ENCODE measurements around the gene PAX4.

Gene PAX4, protein sequence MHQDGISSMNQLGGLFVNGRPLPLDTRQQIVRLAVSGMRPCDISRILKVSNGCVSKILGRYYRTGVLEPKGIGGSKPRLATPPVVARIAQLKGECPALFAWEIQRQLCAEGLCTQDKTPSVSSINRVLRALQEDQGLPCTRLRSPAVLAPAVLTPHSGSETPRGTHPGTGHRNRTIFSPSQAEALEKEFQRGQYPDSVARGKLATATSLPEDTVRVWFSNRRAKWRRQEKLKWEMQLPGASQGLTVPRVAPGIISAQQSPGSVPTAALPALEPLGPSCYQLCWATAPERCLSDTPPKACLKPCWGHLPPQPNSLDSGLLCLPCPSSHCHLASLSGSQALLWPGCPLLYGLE

DNA sequence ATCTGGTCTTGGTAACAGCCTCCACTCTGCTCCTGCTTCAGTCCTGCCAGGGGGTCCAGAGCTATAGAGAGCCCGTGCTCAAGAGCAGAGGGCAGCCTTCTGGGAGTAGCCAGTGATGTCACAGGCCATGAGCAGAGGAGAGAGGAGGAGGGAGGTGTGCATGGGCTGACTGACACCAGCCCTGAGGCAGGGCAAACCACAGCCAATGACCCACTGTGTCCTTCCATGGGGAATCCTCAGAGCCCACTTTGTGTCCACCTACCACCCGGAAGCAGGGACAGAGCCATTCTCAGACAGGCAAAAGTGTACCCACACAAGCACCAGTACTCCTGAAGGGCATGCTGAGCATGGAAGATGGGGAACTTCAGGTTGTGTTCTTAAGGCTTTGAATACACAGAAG, at the start of gene PAX4:
Gene PAX4 (minus strand): TSS at position 101 of the 400 bp plus-strand sequence. CDS start 2,214 bp downstream, outside the sequence.
- DNase-seq: no peak

DNA sequence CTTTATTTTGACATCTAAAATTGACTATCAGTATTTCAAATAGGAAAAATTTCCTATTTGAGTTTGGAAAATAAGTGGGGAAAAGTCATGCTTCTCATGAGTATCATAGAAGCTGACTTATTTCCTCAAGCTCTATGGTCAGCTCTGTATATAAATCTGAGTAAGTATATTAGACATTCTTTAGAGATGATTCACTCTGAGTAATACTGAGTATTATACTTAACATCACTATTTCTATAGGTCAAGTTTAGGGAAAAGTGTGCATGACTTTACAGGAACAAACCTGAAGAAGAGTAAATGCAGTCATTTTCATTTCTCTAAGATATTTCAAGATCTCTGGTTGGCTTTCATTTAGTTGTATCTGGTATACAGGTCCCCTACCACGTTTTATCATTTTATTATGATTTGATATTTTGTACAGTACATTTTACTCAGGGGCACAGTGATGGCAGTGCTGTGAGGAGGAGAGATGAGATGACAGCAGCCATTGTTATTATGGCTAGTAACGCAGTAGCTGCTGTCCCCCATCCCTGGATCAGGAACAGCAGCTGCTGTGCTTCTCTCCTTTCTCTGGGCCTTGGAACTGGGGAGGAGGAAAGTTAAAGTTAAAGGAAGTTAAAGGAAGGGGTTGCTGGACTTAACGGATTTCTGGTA, 49.2 kb upstream of the PAX4 start:
- DNase-seq: no peak

DNA sequence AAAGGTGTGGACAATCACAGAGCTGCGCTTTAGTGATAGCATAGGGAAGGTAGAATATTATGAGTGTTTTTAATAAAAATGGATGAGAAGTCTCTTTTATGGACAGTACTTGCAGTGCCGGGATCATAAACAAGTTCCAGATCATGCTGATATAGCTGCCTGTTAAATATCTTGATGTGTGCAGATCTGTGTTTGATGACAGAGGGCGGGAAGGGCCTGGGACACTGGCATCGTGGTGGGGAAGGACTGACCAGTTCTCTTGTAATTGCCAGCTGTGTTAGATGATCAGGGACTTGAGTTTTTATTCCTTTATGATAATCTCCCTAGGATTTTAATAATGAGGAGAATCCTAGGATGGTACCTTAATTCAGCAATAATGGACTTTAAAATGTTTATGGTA, 48.7 kb upstream of the PAX4 start:
- no peak for DNase-seq

DNA sequence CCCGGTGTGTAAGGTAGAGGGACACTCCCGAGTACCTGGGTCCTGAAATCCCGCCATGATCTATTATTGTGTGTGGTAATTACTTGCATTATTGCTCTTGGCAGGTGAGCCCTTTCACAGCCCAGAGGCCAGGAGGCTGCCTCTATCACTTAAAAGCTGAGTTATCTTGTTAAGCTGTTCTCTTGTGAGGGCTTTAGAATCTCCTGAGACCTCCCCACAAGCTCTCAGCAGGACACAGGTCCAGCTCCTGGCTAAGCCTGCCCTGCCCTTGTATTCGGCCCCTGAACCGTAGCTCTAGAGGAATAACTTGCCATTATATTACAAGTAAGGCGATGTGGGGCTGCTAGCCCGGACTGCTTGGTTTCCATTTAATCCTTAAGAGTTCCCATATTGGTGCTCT, 48.0 kb upstream of the PAX4 start:
- no peak for DNase-seq

DNA sequence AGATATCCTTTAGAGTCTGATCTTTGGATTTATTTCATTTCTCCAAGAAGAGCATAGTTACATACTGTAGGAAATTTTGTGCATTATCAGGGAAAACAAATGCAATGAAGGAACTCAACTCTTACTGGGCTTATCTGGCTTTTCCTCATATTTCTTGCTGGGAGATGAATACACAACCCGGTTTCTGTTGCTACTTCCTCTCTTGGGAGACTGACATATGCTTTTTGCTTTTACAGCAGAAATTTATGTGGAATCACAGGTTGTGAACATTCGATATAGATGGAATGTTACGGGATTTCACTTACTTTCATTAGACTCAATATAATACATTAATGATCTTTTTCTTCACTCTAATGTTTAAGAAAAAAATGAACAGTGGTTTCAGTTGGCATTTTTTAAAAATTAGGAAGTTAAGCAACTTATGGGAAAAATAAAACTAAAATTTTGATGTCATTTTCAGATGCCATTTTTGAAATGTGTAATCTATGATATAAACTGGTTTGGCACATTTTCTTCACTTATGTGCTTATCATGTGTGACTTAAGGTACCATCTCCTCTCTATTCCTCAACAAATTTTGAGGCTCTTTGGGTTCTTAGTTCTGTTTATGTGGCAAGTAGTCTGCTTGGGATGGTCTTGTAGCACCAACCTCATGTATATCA, 41.2 kb upstream of the PAX4 start:
- no peak for DNase-seq

DNA sequence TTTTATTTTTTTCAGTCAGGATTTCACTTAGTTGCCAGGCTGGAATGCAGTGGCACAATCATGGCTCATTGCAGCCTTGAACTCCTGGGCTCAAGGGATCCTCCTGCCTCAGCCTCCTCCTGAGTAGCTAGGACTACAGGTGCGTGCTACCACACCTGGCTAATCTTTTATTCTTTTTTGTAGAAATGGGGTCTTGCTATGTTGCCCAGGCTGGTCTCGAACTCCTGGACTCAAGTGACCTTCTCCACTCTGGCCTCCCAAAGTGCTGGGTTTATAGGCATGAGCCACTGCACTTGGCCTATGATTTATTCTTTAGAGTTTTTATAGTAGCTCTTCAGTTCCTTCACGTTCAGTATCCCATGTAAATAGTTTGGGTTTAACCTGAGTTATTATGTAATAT, 39.6 kb upstream of the PAX4 start:
- DNase-seq: no peak

DNA sequence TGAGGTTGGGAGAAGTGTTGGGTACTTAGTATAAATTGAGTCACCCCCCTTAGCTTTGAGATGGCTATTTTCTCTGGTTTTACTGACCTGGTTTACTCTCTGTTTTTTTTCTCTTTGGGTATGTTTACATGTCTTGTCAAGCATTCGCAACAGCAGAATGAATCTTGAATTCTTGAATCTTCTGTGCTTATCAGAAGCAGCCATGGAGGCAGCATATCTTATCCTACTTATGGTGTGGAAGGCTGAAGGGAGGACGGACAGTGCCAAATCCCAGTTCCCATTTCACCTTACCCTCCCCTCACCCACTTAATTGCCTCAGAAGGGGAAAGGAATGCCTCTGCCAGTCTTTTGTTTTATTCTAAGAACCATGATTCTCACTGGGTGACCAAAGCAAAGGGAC, 37.8 kb upstream of the PAX4 start:
- DNase-seq: no peak

DNA sequence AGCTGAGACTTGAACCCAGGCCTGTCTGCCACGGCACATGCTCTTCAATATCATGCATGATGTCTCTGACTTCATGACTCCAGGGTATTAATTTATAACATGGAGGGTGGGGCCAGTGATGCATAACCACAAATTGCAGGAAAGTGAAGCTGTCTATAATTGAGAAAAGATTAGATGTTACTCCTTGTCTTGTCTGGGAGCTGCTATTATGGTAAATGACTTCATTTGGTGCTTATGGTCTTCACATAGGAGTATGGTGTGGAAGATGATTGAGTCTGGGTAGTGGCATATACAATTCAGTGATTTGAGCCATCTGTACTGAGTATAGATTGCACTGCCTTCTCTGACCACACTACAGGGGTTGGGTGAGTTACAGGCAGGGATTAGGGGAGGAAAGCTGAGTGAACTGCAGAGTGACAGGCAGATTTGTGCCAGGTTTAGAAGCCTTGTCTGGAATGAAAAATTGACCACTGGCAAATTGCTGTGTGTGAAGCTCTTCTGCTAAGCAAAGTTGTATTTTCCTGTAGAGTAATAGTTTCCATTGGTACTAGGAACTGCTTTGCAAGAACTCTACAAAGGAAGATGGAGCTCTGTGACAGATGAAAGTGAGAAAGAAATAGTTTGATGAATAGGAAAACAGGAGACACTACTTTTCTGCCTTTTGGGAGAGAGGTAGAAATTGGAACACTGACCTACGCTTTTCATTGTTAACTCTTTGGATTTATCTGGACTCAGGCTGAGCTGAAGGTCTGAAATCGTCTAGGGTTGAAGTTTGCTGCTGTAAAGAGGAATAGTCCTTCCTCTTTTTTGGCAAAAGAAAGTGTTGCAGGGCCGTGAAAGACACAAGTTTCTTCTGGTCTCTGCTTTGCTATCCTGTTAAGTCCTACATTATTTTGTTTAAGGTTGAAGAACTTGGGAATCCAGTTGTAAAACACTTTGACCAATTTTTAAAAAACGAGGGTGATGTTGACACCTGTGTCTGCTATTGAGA, 36.8 kb upstream of the PAX4 start:
- no peak for DNase-seq

DNA sequence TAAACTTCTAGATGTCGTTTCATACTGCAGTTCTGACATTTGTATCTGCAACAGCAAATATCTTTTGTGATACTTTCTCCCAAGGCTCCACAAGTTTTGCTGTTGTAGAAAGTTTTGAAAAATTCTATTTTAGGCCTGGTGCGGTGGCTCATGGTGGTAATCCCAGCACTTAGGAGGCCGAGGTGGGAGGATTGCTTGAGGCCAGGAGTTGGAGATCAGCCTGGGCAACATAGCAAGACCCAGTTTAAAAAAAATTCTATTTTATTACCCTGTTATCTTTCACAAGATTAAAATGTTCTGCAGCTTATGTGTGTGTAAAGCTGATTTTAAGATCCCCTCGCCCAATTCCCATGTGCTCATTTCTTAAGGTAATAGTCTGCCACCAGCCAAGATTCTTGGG, 35.5 kb upstream of the PAX4 start:
- DNase-seq: no peak

DNA sequence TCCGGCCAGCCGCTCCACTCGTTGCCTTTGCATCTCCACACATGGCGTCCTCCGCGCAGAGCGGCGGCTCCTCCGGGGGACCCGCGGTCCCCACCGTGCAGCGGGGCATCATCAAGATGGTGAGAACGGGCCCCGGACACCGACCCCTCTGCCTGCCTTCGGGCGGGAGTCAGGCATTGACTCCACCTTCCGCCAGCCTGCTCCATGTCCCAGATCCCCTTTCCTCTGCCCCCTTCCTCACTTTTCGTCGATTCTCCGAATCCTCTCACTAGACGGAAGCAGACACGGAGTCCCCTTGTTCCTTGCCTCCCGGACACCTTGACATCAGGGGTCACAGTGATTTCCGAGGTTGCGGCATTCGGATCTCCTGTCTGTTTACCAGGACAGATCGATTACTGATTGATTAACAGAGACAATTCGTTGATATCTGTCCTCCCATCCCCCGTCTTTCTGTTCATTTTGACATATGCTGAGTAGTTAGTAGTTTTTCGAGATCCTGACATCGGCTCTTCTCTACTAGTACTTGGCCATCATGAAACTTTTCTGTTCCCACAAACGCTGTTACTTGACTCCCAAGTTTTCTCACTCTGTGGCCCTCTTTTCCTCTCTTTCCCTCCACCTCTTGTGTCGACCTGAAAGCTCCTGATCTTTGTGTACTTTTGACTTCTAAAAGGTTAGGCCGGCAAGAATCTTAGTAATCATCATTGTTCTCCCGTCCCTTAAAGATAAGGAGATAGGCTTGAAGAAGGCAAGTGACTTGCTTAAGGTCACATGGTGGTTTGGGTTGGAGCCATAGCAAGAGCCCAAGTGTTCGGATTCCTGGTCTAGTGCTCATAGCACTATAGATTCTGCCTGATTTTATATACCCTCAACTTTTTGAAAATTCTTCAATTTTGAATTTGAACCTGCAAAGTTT, 34.6 kb upstream of the PAX4 start:
- no peak for DNase-seq

DNA sequence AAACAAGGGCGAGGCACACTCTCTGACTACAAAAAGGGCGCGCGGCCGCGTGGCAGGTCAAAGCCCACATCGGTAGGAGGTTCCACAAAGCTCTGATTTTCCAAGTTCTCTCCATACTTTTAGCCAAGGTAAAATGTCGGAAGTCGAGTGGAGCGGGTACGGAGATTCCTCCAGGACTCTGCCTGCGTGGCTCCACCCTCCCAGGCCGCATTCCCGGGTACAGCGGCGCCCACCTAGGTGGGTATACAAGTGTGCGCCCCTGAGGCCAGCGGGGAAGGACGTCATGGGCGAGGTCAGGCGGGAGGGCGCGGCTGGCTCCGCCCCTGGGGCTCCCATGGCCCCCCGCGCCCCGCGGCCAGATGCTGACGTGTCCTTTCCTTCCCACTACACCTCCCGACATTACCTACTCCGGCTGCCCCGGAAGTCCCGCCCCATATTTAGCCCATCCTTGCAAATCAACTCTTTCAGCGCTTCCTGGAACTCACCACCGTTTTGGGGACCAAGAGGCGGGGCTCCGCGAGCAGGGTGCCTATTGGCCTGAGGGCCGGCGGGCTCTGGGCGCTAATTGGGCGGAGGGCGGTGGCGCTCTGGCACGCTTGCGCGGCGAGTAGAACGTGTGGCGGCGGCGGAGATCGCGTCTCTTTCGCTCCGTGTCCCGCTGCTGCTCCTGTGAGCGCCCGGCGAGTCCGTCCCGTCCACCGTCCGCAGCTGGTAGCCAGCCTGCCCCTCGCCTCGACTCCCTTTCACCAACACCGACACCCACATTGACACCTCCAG, 33.8 kb upstream of the PAX4 start, which contains the start of gene SND1:
Gene SND1 (plus strand): TSS at position 639 of the 777 bp plus-strand sequence. CDS start 180 bp downstream, outside the sequence.
- DNase-seq: peak; percentile 99

DNA sequence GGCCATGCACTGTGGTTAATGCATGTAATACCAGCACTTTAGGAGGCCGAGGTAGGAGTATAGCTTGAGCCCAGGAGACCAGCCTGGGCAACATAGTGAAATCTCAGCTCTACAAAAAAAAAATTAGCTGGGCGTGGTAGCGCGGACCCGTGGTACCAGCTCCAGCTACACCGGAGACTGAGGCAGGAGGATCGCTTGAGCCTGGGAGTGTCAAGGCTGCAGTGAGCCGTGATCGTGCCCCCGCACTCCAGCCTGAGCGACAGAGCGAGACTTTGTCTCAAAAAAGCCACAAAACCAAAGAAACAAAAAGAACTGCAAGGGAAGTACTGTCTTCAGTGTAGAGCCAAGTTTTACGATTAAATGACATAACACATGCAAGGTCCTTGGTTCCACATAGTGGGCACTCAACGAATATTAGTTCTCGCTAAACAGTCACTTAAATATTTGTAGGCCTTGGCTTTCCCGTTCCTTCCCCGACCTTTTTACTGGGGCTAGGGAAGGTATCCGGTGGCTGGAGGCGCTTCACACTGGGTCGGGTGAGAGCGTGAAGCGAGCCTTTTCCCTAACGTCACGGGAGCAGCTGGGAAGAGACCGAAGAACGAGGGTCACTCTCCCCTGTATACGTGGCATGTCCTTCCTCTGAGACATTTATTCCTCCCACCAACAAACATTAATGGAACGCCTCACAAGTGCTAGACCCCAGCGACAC, 33.1 kb upstream of the PAX4 start:
- peak; percentile 68 to 70 for DNase-seq

DNA sequence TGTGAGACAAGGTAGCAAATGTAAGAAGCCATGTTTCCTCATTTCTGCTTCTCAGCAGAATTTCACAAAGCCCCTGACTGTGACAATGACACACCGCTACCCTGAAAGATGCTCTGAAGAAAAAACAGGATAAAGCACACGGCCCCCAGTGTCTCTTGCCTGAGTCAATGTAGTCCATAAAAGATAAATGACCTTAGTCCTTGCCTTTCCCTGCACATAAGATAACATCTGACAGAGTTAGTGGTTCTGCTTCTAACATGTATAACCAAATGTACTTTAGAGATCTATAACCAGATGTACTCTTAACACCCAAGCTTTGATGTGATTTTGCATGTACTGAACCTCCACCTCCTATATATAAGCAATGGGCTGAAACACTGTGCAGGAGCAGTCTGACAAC, 31.0 kb upstream of the PAX4 start:
- no peak for DNase-seq

DNA sequence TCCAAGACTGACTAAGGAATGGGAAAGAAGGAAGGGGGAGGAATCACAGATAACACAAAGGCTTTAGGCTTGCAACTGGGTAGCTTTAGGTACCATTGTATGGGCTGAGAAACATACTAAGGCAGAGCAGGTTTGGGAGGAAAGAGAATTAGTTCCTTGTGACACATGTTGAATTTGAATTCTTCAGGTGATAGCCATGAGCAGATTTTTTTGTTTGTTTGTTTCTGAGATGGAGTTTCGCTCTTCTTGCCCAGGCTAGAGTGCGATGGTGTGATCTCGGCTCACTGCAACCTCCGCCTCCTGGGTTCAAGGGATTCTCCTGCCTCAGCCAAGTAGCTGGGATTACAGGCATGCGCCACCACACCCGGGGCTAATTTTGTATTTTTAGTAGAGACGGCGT, 29.7 kb upstream of the PAX4 start:
- DNase-seq: no peak

DNA sequence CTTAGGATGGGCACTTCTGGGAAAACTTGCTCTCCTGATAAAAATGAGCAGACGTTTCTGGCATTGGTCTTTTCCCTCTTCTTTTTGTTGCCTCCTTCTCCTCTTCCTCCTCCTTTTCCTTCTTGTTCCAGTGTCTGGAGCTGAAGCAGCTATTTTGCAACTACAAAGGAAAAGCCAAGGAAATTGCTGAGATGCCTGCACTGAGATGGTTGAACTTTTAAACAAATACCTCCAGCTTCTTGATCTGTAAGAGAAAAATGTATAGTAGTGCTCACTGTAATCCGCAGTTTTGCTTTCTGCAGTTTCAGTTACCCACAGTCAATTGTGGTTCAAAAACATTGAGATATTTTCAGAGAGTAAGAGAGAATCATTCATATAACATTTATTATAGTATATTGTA, 26.5 kb upstream of the PAX4 start:
- no peak for DNase-seq

DNA sequence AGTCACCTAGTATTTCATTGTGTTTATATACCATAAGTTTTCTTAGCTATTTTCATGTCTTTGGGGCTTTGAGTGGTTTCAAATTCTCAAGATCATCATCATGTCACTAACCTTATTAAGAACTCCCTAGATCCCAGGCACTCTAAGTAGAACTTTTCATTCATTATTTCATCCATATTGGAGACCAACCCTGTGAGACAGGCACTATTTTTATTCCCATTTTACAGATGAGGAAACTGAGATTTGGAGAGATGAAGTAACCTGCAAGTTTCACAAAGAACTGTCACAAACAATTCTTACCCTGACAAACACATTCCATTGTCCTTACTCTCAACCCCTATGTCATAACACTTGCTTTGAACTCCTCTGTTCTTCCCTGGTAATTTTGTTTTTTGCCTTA, 20.3 kb upstream of the PAX4 start:
- no peak for DNase-seq

DNA sequence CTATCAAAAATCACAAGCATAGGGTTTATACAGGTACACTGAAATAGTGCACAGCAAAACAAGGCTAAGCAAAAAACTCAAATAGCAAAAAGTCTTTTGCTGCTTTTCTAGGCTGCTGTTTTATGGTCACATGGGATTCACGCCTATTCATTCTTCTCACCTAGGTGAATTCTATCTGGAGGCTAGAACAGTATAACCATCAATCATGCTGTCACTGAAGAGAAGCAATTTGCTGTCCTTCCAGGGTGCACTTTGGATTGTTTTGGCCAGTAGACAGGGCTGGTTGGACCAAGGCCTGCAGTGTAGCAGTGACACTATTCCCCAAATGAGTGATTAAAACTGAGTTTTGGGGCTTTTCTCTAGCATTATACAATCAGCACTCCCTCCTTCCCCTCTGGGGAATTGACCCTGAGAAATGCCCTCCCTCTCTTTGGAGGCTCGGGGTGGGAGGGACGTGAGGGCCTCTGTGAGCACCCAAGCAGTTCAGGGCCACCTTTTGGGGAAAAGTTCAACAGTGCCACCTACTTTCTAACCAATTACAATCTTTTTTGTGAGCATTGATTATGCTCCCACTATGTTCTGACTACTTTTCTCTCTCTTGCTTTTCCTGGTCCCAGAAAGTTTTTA, 17.8 kb upstream of the PAX4 start:
- no peak for DNase-seq

DNA sequence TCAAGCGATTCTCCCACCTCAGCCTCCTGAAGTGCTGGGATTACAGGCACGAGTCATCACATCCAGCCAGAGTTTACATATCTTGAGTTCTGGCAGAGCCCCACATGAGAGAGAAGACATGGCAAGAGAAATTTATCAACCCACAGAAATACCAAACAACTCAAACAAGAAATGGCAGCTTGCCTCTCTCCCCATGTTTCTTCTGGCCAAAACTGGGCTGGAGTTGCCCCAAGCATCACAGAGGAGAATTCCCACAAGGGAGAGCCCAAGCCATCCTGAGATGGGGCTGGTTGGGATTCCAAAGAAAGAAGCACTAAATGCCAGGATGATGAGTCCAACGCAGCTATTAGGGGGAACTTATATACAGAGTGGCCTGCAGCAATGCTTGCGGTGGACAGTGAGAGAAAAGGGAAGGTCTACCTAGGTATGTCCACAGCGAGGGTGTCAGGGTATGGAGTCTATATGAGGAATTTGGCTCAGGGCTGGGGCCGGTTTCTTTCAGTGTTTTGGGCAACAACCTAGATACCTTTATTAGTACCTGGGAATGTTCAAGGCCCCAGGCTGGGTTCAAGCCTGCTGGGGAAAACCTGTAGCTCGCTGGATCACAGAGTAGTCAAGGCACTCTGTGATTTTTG, 14.5 kb upstream of the PAX4 start:
- no peak for DNase-seq

DNA sequence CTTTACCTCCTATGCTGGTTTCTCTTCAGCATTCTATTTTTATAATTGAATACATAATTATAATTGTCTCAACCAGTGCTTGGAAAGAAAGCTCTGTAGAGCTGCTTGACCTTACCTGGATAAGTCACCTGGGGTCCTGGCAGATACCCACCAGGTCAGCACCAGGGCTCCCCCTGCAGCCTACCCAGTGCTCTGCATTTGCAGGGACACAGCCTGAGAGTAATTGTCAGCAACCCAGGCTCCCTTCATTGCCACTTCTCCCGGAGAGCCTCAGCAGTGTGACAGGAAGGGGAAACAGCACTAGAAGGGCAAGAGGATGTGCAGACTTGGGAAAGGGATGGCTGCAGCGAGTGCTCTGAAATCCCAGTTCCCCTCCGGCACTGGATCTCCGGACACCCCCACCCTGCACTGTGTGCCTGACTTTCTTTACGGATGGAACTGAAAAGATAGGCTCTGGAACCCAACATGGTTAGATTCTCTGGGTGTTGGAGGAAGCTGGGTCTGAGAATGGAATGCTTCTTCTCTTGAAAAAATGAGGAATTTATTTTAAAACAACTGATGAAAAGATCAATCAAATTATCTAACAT, 11.4 kb upstream of the PAX4 start:
- DNase-seq: peak; percentile 13 to 17

All from SHP77 (cell line).